Mammary epithelial cell (primary cell): Measurements from ENCODE around the gene TSFM.

Experiments
- CTCF ChIP-seq, 2 donors: IDR thresholded peaks in 1 of 2; conservative IDR thresholded peaks in 1 of 2; 2 replicates each; pipeline ENCODE4 v1.5.1; 2011 to 2012; ENCODE audit warnings: inconsistent platforms in 2 of 2, low read length in 2 of 2, mild to moderate bottlenecking in 2 of 2, control low read depth in 1 of 2, low read depth in 1 of 2; ENCODE audit not compliant: insufficient read depth in 1 of 2; ENCODE audit errors: extremely low read depth in 1 of 2
- EZH2 ChIP-seq: IDR thresholded peaks from 2 replicates; pipeline ENCODE4 v1.6.1; 2012; ENCODE audit warnings: low read length, inconsistent platforms, borderline replicate concordance

GRCh38 chr12:57734591-57734990 lies 48.0 kb upstream of the TSFM start:
- TF ChIP-seq CTCF (conservative IDR thresholded peaks at IDR 0.05 in 1 of 2, IDR thresholded peaks at IDR 0.05 in 1 of 2; ENCODE audit: extremely low read depth in 1 of 2, insufficient read depth in 1 of 2, low read depth in 1 of 2, low read length in 2 of 2) = no peak
- no peak for TF ChIP-seq EZH2
